GM21529 (cell line): ENCODE measurements around the gene BEGAIN.

Experiments
- ATAC-seq: cut with Tn5 transposase; IDR thresholded peaks from one replicate; pipeline ENCODE4 v1.9.1; 2021; ENCODE audit not compliant: unreplicated experiment

BEGAIN gene

GRCh38 chr14:100570726-100571454 lies 16.3 kb downstream of the BEGAIN start:
- ATAC-seq, result no peak

GRCh38 chr14:100569734-100570286 lies 17.4 kb downstream of the BEGAIN start:
- ATAC-seq, result no peak

GRCh38 chr14:100568998-100569733 lies 18.1 kb downstream of the BEGAIN start:
- ATAC-seq, result no peak

GRCh38 chr14:100568164-100568997 lies 18.8 kb downstream of the BEGAIN start:
- no peak for ATAC-seq

- no peak for ATAC-seq
These were observed 19.4 kb downstream of the BEGAIN start for GRCh38 chr14:100567877-100568163.

- no peak for ATAC-seq
These were observed 20.0 kb downstream of the BEGAIN start for GRCh38 chr14:100567009-100567876.

- no peak for ATAC-seq
These were observed 20.6 kb downstream of the BEGAIN start for GRCh38 chr14:100566586-100566985.

- no peak for ATAC-seq
These were observed 21.1 kb downstream of the BEGAIN start for GRCh38 chr14:100566119-100566518.

GRCh38 chr14:100565650-100566049 lies 21.6 kb downstream of the BEGAIN start:
- ATAC-seq, result no peak

GRCh38 chr14:100564512-100564911 lies 22.7 kb downstream of the BEGAIN start:
- no peak for ATAC-seq

GRCh38 chr14:100562751-100563150 lies 24.5 kb downstream of the BEGAIN start:
- ATAC-seq, result no peak

- ATAC-seq, result no peak
These were observed 26.2 kb downstream of the BEGAIN start for GRCh38 chr14:100561005-100561404.

GRCh38 chr14:100560471-100560870 lies 26.7 kb downstream of the BEGAIN start:
- no peak for ATAC-seq

GRCh38 chr14:100559455-100559854 lies 27.8 kb downstream of the BEGAIN start:
- no peak for ATAC-seq

- no peak for ATAC-seq
These were observed 28.3 kb downstream of the BEGAIN start for GRCh38 chr14:100558966-100559365.

- ATAC-seq, result no peak
These were observed 29.0 kb downstream of the BEGAIN start for GRCh38 chr14:100558226-100558625.

GRCh38 chr14:100557658-100558057 lies 29.6 kb downstream of the BEGAIN start:
- no peak for ATAC-seq

GRCh38 chr14:100556936-100557505 lies 30.2 kb downstream of the BEGAIN start:
- no peak for ATAC-seq

- ATAC-seq, result no peak
These were observed 31.1 kb downstream of the BEGAIN start for GRCh38 chr14:100556140-100556475.

GRCh38 chr14:100555436-100556139 lies 31.6 kb downstream of the BEGAIN start:
- no peak for ATAC-seq
